ENCODE measurements around the gene CFAP45.

Gene CFAP45

GRCh38 chr1:159879977-159880376, 20.0 kb downstream of the CFAP45 start:
- Histone ChIP-seq H3K27me3 (ENCODE audit: control insufficient read depth in 1 of 2, insufficient read depth in 1 of 2, low read length in 2 of 2) (no peaks in the 10 kb centered on the region), H3K23ac (ENCODE audit: low read length in 2 of 2) (no peak overlapping the region), H2BK15ac (ENCODE audit: low read depth, poor library complexity, severe bottlenecking) (no peak overlapping the region), H3K79me1 (replicated peaks; ENCODE audit: low read length, poor library complexity, severe bottlenecking) (no peaks in the 10 kb centered on the region), H3K4me1 (ENCODE audit: control insufficient read depth, insufficient read depth, low read depth, low read length) (peaks cover 10% of the 10 kb centered on the region), H3K18ac (ENCODE audit: low read depth in 1 of 2, low read length in 2 of 2) (no peak overlapping the region), H3K27ac (ENCODE audit: low read length, poor library complexity, severe bottlenecking) (no peak overlapping the region), H3K9me3 (ENCODE audit: control insufficient read depth, low read length) (no peaks in the 10 kb centered on the region), H2AK5ac (ENCODE audit: low read length, severe bottlenecking) (no peak overlapping the region), H4K91ac (ENCODE audit: low read length) (no peak overlapping the region), H3K36me3 (ENCODE audit: control insufficient read depth in 1 of 2, insufficient read depth in 2 of 2, low read depth in 1 of 2, low read length in 2 of 2) (no peaks in the 10 kb centered on the region), H2BK120ac (ENCODE audit: low read depth, low read length) (no peak overlapping the region), H3K4ac (ENCODE audit: low read depth in 1 of 2, low read length in 2 of 2) (no peak overlapping the region), H3K9ac (ENCODE audit: low read length) (no peak overlapping the region), H4K8ac (ENCODE audit: low read length) (no peak overlapping the region), H2BK12ac (ENCODE audit: low read length in 2 of 2) (no peak overlapping the region), H2BK5ac (ENCODE audit: low read depth, low read length, poor library complexity, severe bottlenecking) (no peak overlapping the region), H3K4me2 (ENCODE audit: low read length, poor library complexity, severe bottlenecking) (no peak overlapping the region), H3K14ac (ENCODE audit: low read length in 2 of 2) (no peak overlapping the region), H3K4me3 (ENCODE audit: insufficient read depth in 1 of 2, low read depth in 1 of 2, low read length in 2 of 2) (no peak overlapping the region), H2AFZ (ENCODE audit: low read depth, low read length) (no peak overlapping the region)
- 57% methylated on average over 4 of the region's 4 CpGs for WGBS
- DNase-seq: peak; percentile 76

DNA sequence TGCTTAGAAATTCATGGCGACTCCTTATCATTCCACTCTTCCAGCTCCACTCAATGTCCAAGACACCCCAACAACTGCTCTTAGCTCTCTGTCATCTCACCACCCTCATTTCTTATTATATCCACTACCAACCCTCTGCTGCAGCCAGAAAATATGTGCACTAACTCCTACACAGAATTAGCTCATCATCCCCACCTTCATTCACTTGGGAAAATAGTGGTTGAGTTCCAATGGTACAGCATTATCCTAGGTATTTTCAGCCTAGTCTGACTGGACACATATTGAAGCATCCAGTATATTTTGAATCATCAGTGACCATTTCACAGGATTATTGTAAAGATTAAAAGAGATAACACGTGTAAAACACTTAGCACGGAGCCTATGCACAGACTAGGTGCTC, 20.8 kb downstream of the CFAP45 start:
- Histone ChIP-seq H3K23ac (ENCODE audit: low read length in 2 of 2) (no peak overlapping the region), H2AFZ (ENCODE audit: low read depth, low read length) (no peak overlapping the region), H3K9ac (ENCODE audit: low read length) (no peak overlapping the region), H3K79me1 (replicated peaks; ENCODE audit: low read length, poor library complexity, severe bottlenecking) (no peaks in the 10 kb centered on the region), H3K4me3 (ENCODE audit: insufficient read depth in 1 of 2, low read depth in 1 of 2, low read length in 2 of 2) (no peak overlapping the region), H3K18ac (ENCODE audit: low read depth in 1 of 2, low read length in 2 of 2) (no peak overlapping the region), H3K27ac (ENCODE audit: low read length, poor library complexity, severe bottlenecking) (no peak overlapping the region), H3K9me3 (ENCODE audit: control insufficient read depth, low read length) (no peaks in the 10 kb centered on the region), H3K4ac (ENCODE audit: low read depth in 1 of 2, low read length in 2 of 2) (no peak overlapping the region), H3K4me2 (ENCODE audit: low read length, poor library complexity, severe bottlenecking) (no peak overlapping the region), H2BK15ac (ENCODE audit: low read depth, poor library complexity, severe bottlenecking) (no peak overlapping the region), H4K8ac (ENCODE audit: low read length) (no peak overlapping the region), H3K36me3 (ENCODE audit: control insufficient read depth in 1 of 2, insufficient read depth in 2 of 2, low read depth in 1 of 2, low read length in 2 of 2) (no peaks in the 10 kb centered on the region), H3K4me1 (ENCODE audit: control insufficient read depth, insufficient read depth, low read depth, low read length) (peaks cover 10% of the 10 kb centered on the region), H2BK12ac (ENCODE audit: low read length in 2 of 2) (no peak overlapping the region), H2AK5ac (ENCODE audit: low read length, severe bottlenecking) (no peak overlapping the region), H2BK5ac (ENCODE audit: low read depth, low read length, poor library complexity, severe bottlenecking) (no peak overlapping the region), H2BK120ac (ENCODE audit: low read depth, low read length) (no peak overlapping the region), H3K27me3 (ENCODE audit: control insufficient read depth in 1 of 2, insufficient read depth in 1 of 2, low read length in 2 of 2) (no peaks in the 10 kb centered on the region), H3K14ac (ENCODE audit: low read length in 2 of 2) (no peak overlapping the region), H4K91ac (ENCODE audit: low read length) (no peak overlapping the region)
- 100% methylated on average over 1 of the region's 3 CpGs for WGBS
- DNase-seq: no peak

- no peak overlapping the region for H3K4ac ChIP-seq (ENCODE audit: low read depth in 1 of 2, low read length in 2 of 2)
These were observed 22.1 kb downstream of the CFAP45 start for GRCh38 chr1:159877695-159878444.

GRCh38 chr1:159873530-159874143, 26.3 kb downstream of the CFAP45 start:
- no peak overlapping the region for H2BK15ac ChIP-seq (ENCODE audit: low read depth, poor library complexity, severe bottlenecking)
- no peak overlapping the region for H4K8ac ChIP-seq (ENCODE audit: low read length)
- H3K9me3 ChIP-seq (ENCODE audit: control insufficient read depth, low read length): no peaks in the 10 kb centered on the region
- no peak overlapping the region for H3K18ac ChIP-seq (ENCODE audit: low read depth in 1 of 2, low read length in 2 of 2)
- H3K14ac ChIP-seq (ENCODE audit: low read length in 2 of 2): no peak overlapping the region
- H3K4ac ChIP-seq (ENCODE audit: low read depth in 1 of 2, low read length in 2 of 2): no peak overlapping the region
- no peak overlapping the region for H2BK120ac ChIP-seq (ENCODE audit: low read depth, low read length)
- no peak overlapping the region for H2AFZ ChIP-seq (ENCODE audit: low read depth, low read length)
- H2AK5ac ChIP-seq (ENCODE audit: low read length, severe bottlenecking): no peak overlapping the region
- H4K91ac ChIP-seq (ENCODE audit: low read length): no peak overlapping the region
- H3K9ac ChIP-seq (ENCODE audit: low read length): no peak overlapping the region
- no peak overlapping the region for H3K4me3 ChIP-seq (ENCODE audit: insufficient read depth in 1 of 2, low read depth in 1 of 2, low read length in 2 of 2)
- H3K36me3 ChIP-seq (ENCODE audit: control insufficient read depth in 1 of 2, insufficient read depth in 2 of 2, low read depth in 1 of 2, low read length in 2 of 2): peaks cover 0 to 6% of the 10 kb centered on the region in 2 experiments
- WGBS: 94% methylated on average over 3 of the region's 4 CpGs
- peaks cover 12% of the 10 kb centered on the region for H3K4me1 ChIP-seq (ENCODE audit: control insufficient read depth, insufficient read depth, low read depth, low read length)
- H3K27me3 ChIP-seq (ENCODE audit: control insufficient read depth in 1 of 2, insufficient read depth in 1 of 2, low read length in 2 of 2): no peaks in the 10 kb centered on the region
- H2BK5ac ChIP-seq (ENCODE audit: low read depth, low read length, poor library complexity, severe bottlenecking): no peak overlapping the region
- H3K23ac ChIP-seq (ENCODE audit: low read length in 2 of 2): no peak overlapping the region
- H3K4me2 ChIP-seq (ENCODE audit: low read length, poor library complexity, severe bottlenecking): no peak overlapping the region
- no peaks in the 10 kb centered on the region for H3K79me1 ChIP-seq (replicated peaks; ENCODE audit: low read length, poor library complexity, severe bottlenecking)
- H2BK12ac ChIP-seq (ENCODE audit: low read length in 2 of 2): no peak overlapping the region
- H3K27ac ChIP-seq (ENCODE audit: low read length, poor library complexity, severe bottlenecking): no peak overlapping the region
- DNase-seq: no peak

More at GRCh38 chr1:159877695-159878444, 22.1 kb downstream of the CFAP45 start:
- peaks cover 11% of the 10 kb centered on the region for H3K4me1 ChIP-seq (ENCODE audit: control insufficient read depth, insufficient read depth, low read depth, low read length)
- H3K18ac ChIP-seq (ENCODE audit: low read depth in 1 of 2, low read length in 2 of 2): no peak overlapping the region
- H3K27me3 ChIP-seq (ENCODE audit: control insufficient read depth in 1 of 2, insufficient read depth in 1 of 2, low read length in 2 of 2): no peaks in the 10 kb centered on the region
- peaks cover 0 to 4% of the 10 kb centered on the region in 2 experiments for H3K36me3 ChIP-seq (ENCODE audit: control insufficient read depth in 1 of 2, insufficient read depth in 2 of 2, low read depth in 1 of 2, low read length in 2 of 2)
- no peak overlapping the region for H2BK12ac ChIP-seq (ENCODE audit: low read length in 2 of 2)
- H2AK5ac ChIP-seq (ENCODE audit: low read length, severe bottlenecking): no peak overlapping the region
- H3K79me1 ChIP-seq (replicated peaks; ENCODE audit: low read length, poor library complexity, severe bottlenecking): no peaks in the 10 kb centered on the region
- no peak overlapping the region for H4K91ac ChIP-seq (ENCODE audit: low read length)
- no peak overlapping the region for H2BK120ac ChIP-seq (ENCODE audit: low read depth, low read length)
- no peak overlapping the region for H3K4me3 ChIP-seq (ENCODE audit: insufficient read depth in 1 of 2, low read depth in 1 of 2, low read length in 2 of 2)
- H3K14ac ChIP-seq (ENCODE audit: low read length in 2 of 2): no peak overlapping the region
- no peak overlapping the region for H4K8ac ChIP-seq (ENCODE audit: low read length)
- H3K4me2 ChIP-seq (ENCODE audit: low read length, poor library complexity, severe bottlenecking): no peak overlapping the region
- no peaks in the 10 kb centered on the region for H3K9me3 ChIP-seq (ENCODE audit: control insufficient read depth, low read length)
- no peak overlapping the region for H3K27ac ChIP-seq (ENCODE audit: low read length, poor library complexity, severe bottlenecking)
- H2AFZ ChIP-seq (ENCODE audit: low read depth, low read length): no peak overlapping the region
- H2BK15ac ChIP-seq (ENCODE audit: low read depth, poor library complexity, severe bottlenecking): no peak overlapping the region
- H3K9ac ChIP-seq (ENCODE audit: low read length): no peak overlapping the region
- DNase-seq: no peak
- H3K23ac ChIP-seq (ENCODE audit: low read length in 2 of 2): no peak overlapping the region
- no peak overlapping the region for H2BK5ac ChIP-seq (ENCODE audit: low read depth, low read length, poor library complexity, severe bottlenecking)
- 95% methylated on average over 5 of the region's 6 CpGs for WGBS

All from mesenchymal stem cell (in vitro differentiated cells and primary cell).